Activated CD8-positive, alpha-beta T cell treated with anti-CD3 and anti-CD28 coated beads for 36 hours (primary cell): ENCODE measurements around the gene TSR3. TPM values are rescaled to one million over a fixed set of nuclear protein-coding genes. Genes with fewer than 3 reads are reported as not detected.

ENCODE experiments used
- ATAC-seq: fragments of 200-7000 bp; cut with Tn5 transposase; one replicate; pipeline ENCODE4 v1.10.0; 2021; ENCODE audit warnings: mild to moderate bottlenecking, moderate library complexity
- CTCF ChIA-PET: fragments of 350-600 bp; sonication (Branson Sonifier 250); formaldehyde crosslinking; loops from one replicate; lab custom pipeline; 2021; ENCODE audit warnings: antibody characterized with exemption; lab: Charles Lee
- POLR2A ChIA-PET: fragments of 350-600 bp; sonication (Branson Sonifier 250); formaldehyde crosslinking; loops from one replicate; lab custom pipeline; 2021; ENCODE audit warnings: antibody characterized with exemption; lab: Charles Lee
- DNase-seq: peaks from one replicate; pipeline ENCODE4 v3.0.0-alpha.2; 2020
- H3K27ac Mint-ChIP-seq: one replicate; pipeline ENCODE4 v1.8.0; 2021; ENCODE audit warnings: mild to moderate bottlenecking, mixed read lengths
- H3K27me3 Mint-ChIP-seq: one replicate; pipeline ENCODE4 v1.8.0; 2021; ENCODE audit warnings: mixed read lengths
- H3K36me3 Mint-ChIP-seq: one replicate; pipeline ENCODE4 v1.8.0; 2021; ENCODE audit warnings: low read depth, mixed read lengths
- H3K4me1 Mint-ChIP-seq: one replicate; pipeline ENCODE4 v1.8.0; 2021; ENCODE audit warnings: low read depth, mixed read lengths
- H3K4me3 Mint-ChIP-seq: one replicate; pipeline ENCODE4 v1.8.0; 2021; ENCODE audit warnings: mild to moderate bottlenecking, moderate library complexity, mixed read lengths
- H3K9me3 Mint-ChIP-seq: one replicate; pipeline ENCODE4 v1.8.0; 2021; ENCODE audit warnings: mixed read lengths
- CTCF ChIP-seq: fragments of 200-600 bp; IDR thresholded peaks from one replicate; pipeline ENCODE4 v1.8.0; 2022; ENCODE audit warnings: antibody characterized with exemption, mild to moderate bottlenecking
- intact Hi-C: fragments of 100-400 bp; cut with micrococcal nuclease; formaldehyde crosslinking; loops from one replicate; pipeline ENCODE4 v1.10.0; 2022
- total RNA-seq, 2 experiments: library from RNA; stranded (reverse); gene quantifications; one replicate each; pipeline ENCODE4 v1.2.3, GENCODE V29; 2021

The TSR3 gene
- total RNA-seq, 2 experiments from 2014 or later, result 54.7 to 57.4 TPM

- DNase-seq, result no peak
- CTCF ChIA-PET, result no interaction called here
- no peak overlapping the region for H3K27ac Mint-ChIP-seq
- no peaks in the 10 kb centered on the region for H3K4me1 Mint-ChIP-seq
- no peaks in the 10 kb centered on the region for H3K9me3 Mint-ChIP-seq
- ATAC-seq, result no peak
- H3K36me3 Mint-ChIP-seq, result peaks cover 16% of the 10 kb centered on the region
- no peak overlapping the region for H3K4me3 Mint-ChIP-seq
- H3K27me3 Mint-ChIP-seq, result no peaks in the 10 kb centered on the region
- POLR2A ChIA-PET, result interaction anchor here (0.6 to 1.4 kb wide), 6 partner anchors 9 to 38 kb away, joined by 3 to 4 read pairs (median 3); no protein-coding TSS in a partner anchor
- TF ChIP-seq CTCF, result no peak
- intact Hi-C loops, result no loop called here
Measured at GRCh38 chr16:1325673-1326371, 25.9 kb downstream of the TSR3 start.

- POLR2A ChIA-PET, result interaction anchor here (0.6 to 1.5 kb wide), 2 partner anchors 9 to 11 kb away, joined by 3 read pairs; no protein-coding TSS in a partner anchor
- no peak overlapping the region for H3K27ac Mint-ChIP-seq
- intact Hi-C loops, result no loop called here
Measured at GRCh38 chr16:1325261-1325660, 26.4 kb downstream of the TSR3 start.

GRCh38 chr16:1324286-1324826, 27.3 kb downstream of the TSR3 start:
- no peak overlapping the region for H3K27ac Mint-ChIP-seq
- DNase-seq (no peak), ATAC-seq (no peak)
- H3K4me3 Mint-ChIP-seq, result no peak overlapping the region
- H3K36me3 Mint-ChIP-seq, result peaks cover 27% of the 10 kb centered on the region
- ChIA-PET POLR2A (interaction anchor here (1.5 kb wide), 1 partner anchor 12 kb away, joined by 3 read pairs; no protein-coding TSS in a partner anchor), CTCF (no interaction called here)
- TF ChIP-seq CTCF, result no peak
- intact Hi-C loops, result no loop called here
- no peaks in the 10 kb centered on the region for H3K9me3 Mint-ChIP-seq
- no peaks in the 10 kb centered on the region for H3K27me3 Mint-ChIP-seq
- no peaks in the 10 kb centered on the region for H3K4me1 Mint-ChIP-seq

More at GRCh38 chr16:1325261-1325660, 26.4 kb downstream of the TSR3 start:
- Mint-ChIP-seq H3K27me3 (no peaks in the 10 kb centered on the region), H3K4me3 (no peak overlapping the region), H3K4me1 (no peaks in the 10 kb centered on the region), H3K36me3 (peaks cover 18% of the 10 kb centered on the region), H3K9me3 (no peaks in the 10 kb centered on the region)
- DNase-seq (no peak), ATAC-seq (no peak)
- no peak for TF ChIP-seq CTCF
- CTCF ChIA-PET, result no interaction called here

GRCh38 chr16:1323296-1324239, 28.1 kb downstream of the TSR3 start:
- ChIA-PET POLR2A (interaction anchor here (1.5 kb wide), 1 partner anchor 13 kb away, joined by 3 read pairs; no protein-coding TSS in a partner anchor), CTCF (no interaction called here)
- intact Hi-C loops, result no loop called here
- peaks cover 30% of the 10 kb centered on the region for H3K36me3 Mint-ChIP-seq
- no peak for DNase-seq
- H3K27ac Mint-ChIP-seq, result no peak overlapping the region
- ATAC-seq, result no peak
- H3K4me1 Mint-ChIP-seq, result no peaks in the 10 kb centered on the region
- TF ChIP-seq CTCF, result no peak
- no peak overlapping the region for H3K4me3 Mint-ChIP-seq
- no peaks in the 10 kb centered on the region for H3K9me3 Mint-ChIP-seq
- no peaks in the 10 kb centered on the region for H3K27me3 Mint-ChIP-seq
